Osteocyte (in vitro differentiated cells): ENCODE results near the gene RAD50. TPM values are rescaled to one million over a fixed set of nuclear protein-coding genes. Genes with fewer than 3 reads are reported as not detected.
"Not testable (repeated sequence)": the region's sequence is repeated elsewhere in the genome, so short reads cannot be mapped to it uniquely, and the experiment has no call there.

Experiments used
- DNase-seq: peaks from one replicate; pipeline ENCODE4 v3.0.0; 2021; ENCODE audit warnings: mixed read lengths; ENCODE audit not compliant: unreplicated experiment; ENCODE audit errors: extremely low spot score
- H3K27ac Mint-ChIP-seq: one replicate; pipeline ENCODE4 v1.8.0; 2021; ENCODE audit warnings: mild to moderate bottlenecking, mixed read lengths; ENCODE audit not compliant: unreplicated experiment
- H3K27me3 Mint-ChIP-seq: one replicate; pipeline ENCODE4 v1.8.0; 2021; ENCODE audit warnings: mixed read lengths; ENCODE audit not compliant: unreplicated experiment
- H3K36me3 Mint-ChIP-seq: one replicate; pipeline ENCODE4 v1.8.0; 2021; ENCODE audit warnings: mixed read lengths; ENCODE audit not compliant: unreplicated experiment
- H3K4me1 Mint-ChIP-seq: one replicate; pipeline ENCODE4 v1.8.0; 2021; ENCODE audit warnings: mixed read lengths; ENCODE audit not compliant: unreplicated experiment
- H3K4me3 Mint-ChIP-seq: one replicate; pipeline ENCODE4 v1.8.0; 2021; ENCODE audit warnings: mild to moderate bottlenecking, moderate library complexity, mixed read lengths; ENCODE audit not compliant: unreplicated experiment
- H3K9me3 Mint-ChIP-seq: one replicate; pipeline ENCODE4 v1.8.0; 2021; ENCODE audit warnings: mixed read lengths; ENCODE audit not compliant: unreplicated experiment
- CTCF ChIP-seq: fragments of 200-600 bp; sonication (generic); IDR thresholded peaks from 2 replicates; pipeline ENCODE4 v1.5.0; 2021; ENCODE audit warnings: antibody characterized with exemption, mild to moderate bottlenecking, moderate library complexity
- total RNA-seq: library from RNA; stranded (reverse); gene quantifications from 2 replicates; pipeline ENCODE4 v1.2.1, GENCODE V29; 2021

The RAD50 gene
- total RNA-seq, 1 donor from 2014 or later: 27.5 TPM

- Mint-ChIP-seq H3K9me3 (no peaks in the 10 kb centered on the region), H3K27me3 (no peaks in the 10 kb centered on the region), H3K4me3 (no peak overlapping the region)
Measured at GRCh38 chr5:132559383-132560060, 2.7 kb downstream of the RAD50 start.

GRCh38 chr5:132561601-132562000 lies 4.8 kb downstream of the RAD50 start:
- peaks cover 15% of the 10 kb centered on the region for H3K4me1 Mint-ChIP-seq
- peaks cover 14% of the 10 kb centered on the region for H3K36me3 Mint-ChIP-seq
- H3K27me3 Mint-ChIP-seq: no peaks in the 10 kb centered on the region
- no peak overlapping the region for H3K27ac Mint-ChIP-seq
- no peak overlapping the region for H3K4me3 Mint-ChIP-seq
- DNase-seq: no peak
- H3K9me3 Mint-ChIP-seq: no peaks in the 10 kb centered on the region
- TF ChIP-seq CTCF: no peak

More at GRCh38 chr5:132559383-132560060, 2.7 kb downstream of the RAD50 start:
- Mint-ChIP-seq H3K4me1 (peaks cover 20% of the 10 kb centered on the region), H3K27ac (no peak overlapping the region), H3K36me3 (peaks cover 2% of the 10 kb centered on the region)
- TF ChIP-seq CTCF: no peak
- DNase-seq: no peak

GRCh38 chr5:132564555-132564954 lies 7.8 kb downstream of the RAD50 start:
- H3K36me3 Mint-ChIP-seq: peaks cover 27% of the 10 kb centered on the region
- DNase-seq, H3K27ac Mint-ChIP-seq: not testable (repeated sequence)

GRCh38 chr5:132566657-132567056 lies 9.9 kb downstream of the RAD50 start:
- Mint-ChIP-seq H3K9me3 (no peaks in the 10 kb centered on the region), H3K27ac (no peak overlapping the region), H3K4me3 (no peak overlapping the region), H3K27me3 (no peaks in the 10 kb centered on the region), H3K36me3 (peaks cover 31% of the 10 kb centered on the region), H3K4me1 (no peaks in the 10 kb centered on the region)
- no peak for TF ChIP-seq CTCF
- no peak for DNase-seq

More at GRCh38 chr5:132564555-132564954, 7.8 kb downstream of the RAD50 start:
- H3K9me3 Mint-ChIP-seq, H3K27me3 Mint-ChIP-seq, H3K4me3 Mint-ChIP-seq, H3K4me1 Mint-ChIP-seq: not testable (repeated sequence)

GRCh38 chr5:132576123-132576522 lies 19.3 kb downstream of the RAD50 start:
- no peak overlapping the region for H3K4me3 Mint-ChIP-seq
- H3K9me3 Mint-ChIP-seq: no peaks in the 10 kb centered on the region
- H3K4me1 Mint-ChIP-seq: no peaks in the 10 kb centered on the region
- DNase-seq: no peak
- no peak overlapping the region for H3K27ac Mint-ChIP-seq
- no peak for TF ChIP-seq CTCF
- H3K36me3 Mint-ChIP-seq: peaks cover 30% of the 10 kb centered on the region
- H3K27me3 Mint-ChIP-seq: no peaks in the 10 kb centered on the region

GRCh38 chr5:132584560-132584959 lies 27.8 kb downstream of the RAD50 start:
- not testable (repeated sequence) for H3K27ac Mint-ChIP-seq, H3K27me3 Mint-ChIP-seq, H3K4me1 Mint-ChIP-seq, H3K9me3 Mint-ChIP-seq, H3K4me3 Mint-ChIP-seq, DNase-seq
- H3K36me3 Mint-ChIP-seq: peaks cover 36% of the 10 kb centered on the region
